GM12878 (cell line): Measurements from ENCODE around the gene HPS6. TPM values are rescaled to one million over a fixed set of nuclear protein-coding genes. Genes with fewer than 3 reads are reported as not detected.
A peak's percentile ranks its signal among the peaks of the same experiment; 100 is the strongest.

Experiments
- ATAC-seq: fragments of 200-7000 bp; cut with Tn5 transposase; 3 replicates; pipeline ENCODE4 v1.9.1; 2020; ENCODE audit warnings: mild to moderate bottlenecking, moderate library complexity
- BruUV-seq: library from RNA; stranded (reverse); fragments of 400-500 nt; replicated peaks from 2 replicates; lab custom pipeline; 2021; lab: Mats Ljungman, UMichigan
- CTCF ChIA-PET: fragments of 300-600 bp; sonication (Branson Sonifier 250); formaldehyde crosslinking; extraction: SDS; loops from one replicate; lab custom pipeline; 2021; ENCODE audit warnings: inconsistent platforms; lab: Yijun Ruan, JAX
- POLR2A ChIA-PET: fragments of 350-600 bp; formaldehyde crosslinking; extraction: SDS; loops from one replicate; lab custom pipeline; 2021; ENCODE audit warnings: inconsistent platforms; lab: Charles Lee
- RAD21 ChIA-PET: fragments of 300-600 bp; sonication (Branson Sonifier 250); formaldehyde crosslinking; loops from one replicate; lab custom pipeline; 2023; ENCODE audit warnings: antibody characterized with exemption; ENCODE audit not compliant: unreplicated experiment; lab: Charles Lee
- SMC1A ChIA-PET: fragments of 300-600 bp; sonication (Branson Sonifier 250); formaldehyde crosslinking; loops from one replicate; lab custom pipeline; 2023; ENCODE audit not compliant: unreplicated experiment, uncharacterized antibody; lab: Charles Lee
- DNase-seq: peaks from one replicate; pipeline ENCODE4 v3.0.0-alpha.2; 2011; ENCODE audit warnings: low read depth, low spot score
- FAIRE-seq: peaks from 3 replicates; lab custom pipeline; 2011; peaks lifted over from hg19 to GRCh38; lab: Jason Lieb, UNC
- H2AFZ ChIP-seq: 2 replicates; pipeline ENCODE4 v1.6.0; 2011; ENCODE audit warnings: low read depth, low read length, control low read depth; ENCODE audit not compliant: control insufficient read depth
- H3K27ac ChIP-seq: 2 replicates; pipeline ENCODE4 v1.5.1; 2011; ENCODE audit warnings: control low read depth; ENCODE audit not compliant: control insufficient read depth, insufficient read depth
- H3K27me3 ChIP-seq, 2 experiments: replicated peaks in 1 of 2; 2 replicates each; pipeline versions ENCODE4 v1.6.0 to v1.6.1; 2011; ENCODE audit warnings: low read length in 1 of 2; ENCODE audit not compliant: control insufficient read depth in 2 of 2, insufficient read depth in 2 of 2
- H3K36me3 ChIP-seq, 2 experiments: 2 replicates each; pipeline ENCODE4 v1.5.1; 2011; ENCODE audit warnings: low read length in 1 of 2; ENCODE audit not compliant: control insufficient read depth in 2 of 2, insufficient read depth in 2 of 2
- H3K4me1 ChIP-seq: 2 replicates; pipeline ENCODE4 v1.6.1; 2011; ENCODE audit warnings: mild to moderate bottlenecking, low read length, moderate library complexity, mixed read lengths; ENCODE audit not compliant: control insufficient read depth, insufficient read depth
- H3K4me2 ChIP-seq: 2 replicates; pipeline ENCODE4 v1.6.0; 2011; ENCODE audit warnings: control low read depth; ENCODE audit not compliant: control insufficient read depth, insufficient read depth
- H3K4me3 ChIP-seq: fragments of 200-600 bp; sonication (generic); 2 replicates; pipeline ENCODE4 v1.5.1; 2016
- H3K79me2 ChIP-seq: 2 replicates; pipeline ENCODE4 v1.6.0; 2011; ENCODE audit warnings: low read length; ENCODE audit not compliant: control insufficient read depth, insufficient read depth
- H3K9ac ChIP-seq: 2 replicates; pipeline ENCODE4 v1.8.0; 2011; ENCODE audit warnings: low read length, control low read depth, mixed read lengths; ENCODE audit not compliant: control insufficient read depth, insufficient read depth
- H3K9me3 ChIP-seq: replicated peaks from 3 replicates; pipeline ENCODE4 v1.5.1; 2011; ENCODE audit warnings: mild to moderate bottlenecking, low read length; ENCODE audit not compliant: control insufficient read depth, insufficient read depth
- H4K20me1 ChIP-seq: 2 replicates; pipeline ENCODE4 v1.6.0; 2011; ENCODE audit not compliant: control insufficient read depth, insufficient read depth
- CTCF ChIP-seq, 3 experiments: IDR thresholded peaks in 2 of 3; conservative IDR thresholded peaks in 1 of 3; 2 replicates each; pipeline ENCODE4 v1.5.1; 2011; ENCODE audit warnings: low read depth in 3 of 3, low read length in 3 of 3, mild to moderate bottlenecking in 3 of 3, control low read depth in 2 of 3, moderate library complexity in 2 of 3, inconsistent platforms in 1 of 3, mixed read lengths in 1 of 3; ENCODE audit not compliant: control insufficient read depth in 2 of 3, insufficient read depth in 1 of 3; ENCODE audit errors: extremely low read depth in 1 of 3
- ETV6 ChIP-seq, 2 experiments: fragments of 450-650 bp in 1 of 2; IDR thresholded peaks in 1 of 2; conservative IDR thresholded peaks in 1 of 2; 2 replicates each; pipeline ENCODE4 v1.6.1; 2014; ENCODE audit warnings: antibody characterized with exemption in 1 of 2, borderline replicate concordance in 1 of 2, low read depth in 1 of 2, mild to moderate bottlenecking in 1 of 2, moderate library complexity in 1 of 2
- FOS ChIP-seq: IDR thresholded peaks from 3 replicates; pipeline ENCODE4 v1.6.1; 2011; ENCODE audit warnings: borderline replicate concordance; ENCODE audit not compliant: insufficient read length; ENCODE audit errors: extremely low read depth
- JUND ChIP-seq: IDR thresholded peaks from 2 replicates; pipeline ENCODE4 v1.6.1; 2012; ENCODE audit warnings: low read depth, mild to moderate bottlenecking, low read length, improper control_type of control experiment, moderate library complexity
- KDM1A ChIP-seq: fragments of 200-600 bp; sonication (generic); IDR thresholded peaks from 2 replicates; pipeline ENCODE4 v1.6.1; 2016; ENCODE audit warnings: borderline replicate concordance
- RAD21 ChIP-seq: IDR thresholded peaks from 2 replicates; pipeline ENCODE4 v1.6.1; 2011; ENCODE audit warnings: mild to moderate bottlenecking, low read depth, low read length, moderate library complexity; ENCODE audit not compliant: insufficient read depth
- WGBS: methylation state at CpG from one replicate; pipeline ENCODE4 v1.1.6; 2016; ENCODE audit warnings: low lambda C conversion rate; ENCODE audit not compliant: insufficient replicate concordance, insufficient coverage; ENCODE audit errors: missing lambda C conversion rate; 5-methylcytosine and 5-hydroxymethylcytosine counted together
- in situ Hi-C: fragments of 300-500 bp; cut with MboI; formaldehyde crosslinking; loops from 9 replicates; pipeline ENCODE4 v1.14.3; 2018; ENCODE audit warnings: mixed read lengths
- intact Hi-C: fragments of 100-400 bp; cut with micrococcal nuclease; formaldehyde crosslinking; loops from one replicate; pipeline ENCODE4 v1.14.2; 2022; ENCODE audit not compliant: unreplicated experiment
- polyA plus RNA-seq, 11 experiments: library from polyadenylated mRNA; depleted of rRNA in 4 of 11; unstranded in 6 of 11; stranded (reverse) in 5 of 11; fragments of >200 nt; fragmentation: Nextera tagmentation in 4 of 11; fragmentation: Illumina TruSeq in 1 of 11; extraction: Ambion mirVana in 4 of 11; extraction: Trizol in 1 of 11; gene quantifications; 1 replicate in 1 of 11; 2 replicates in 10 of 11; pipeline versions ENCODE4 v1.2.1 to v1.2.3, GENCODE V29; 2011 to 2016; ENCODE audit warnings: inconsistent platforms in 2 of 11, missing spikeins in 2 of 11, low read depth in 1 of 11
- total RNA-seq, 4 experiments: library from RNA; depleted of rRNA in 3 of 4; stranded (reverse); fragments of >200 nt in 3 of 4; fragmentation: Illumina TruSeq in 1 of 4; extraction: Trizol in 1 of 4; gene quantifications; 2 replicates each; pipeline versions ENCODE4 v1.2.1 to v1.2.3, GENCODE V29; 2013 to 2021

Gene HPS6
- total and polyA plus RNA-seq, 10 of the 15 experiments (the other 5 are each of a cell fraction or from before 2014, with no cell fraction given), result 1.4 to 28.0 (median 12.0) TPM

DNA sequence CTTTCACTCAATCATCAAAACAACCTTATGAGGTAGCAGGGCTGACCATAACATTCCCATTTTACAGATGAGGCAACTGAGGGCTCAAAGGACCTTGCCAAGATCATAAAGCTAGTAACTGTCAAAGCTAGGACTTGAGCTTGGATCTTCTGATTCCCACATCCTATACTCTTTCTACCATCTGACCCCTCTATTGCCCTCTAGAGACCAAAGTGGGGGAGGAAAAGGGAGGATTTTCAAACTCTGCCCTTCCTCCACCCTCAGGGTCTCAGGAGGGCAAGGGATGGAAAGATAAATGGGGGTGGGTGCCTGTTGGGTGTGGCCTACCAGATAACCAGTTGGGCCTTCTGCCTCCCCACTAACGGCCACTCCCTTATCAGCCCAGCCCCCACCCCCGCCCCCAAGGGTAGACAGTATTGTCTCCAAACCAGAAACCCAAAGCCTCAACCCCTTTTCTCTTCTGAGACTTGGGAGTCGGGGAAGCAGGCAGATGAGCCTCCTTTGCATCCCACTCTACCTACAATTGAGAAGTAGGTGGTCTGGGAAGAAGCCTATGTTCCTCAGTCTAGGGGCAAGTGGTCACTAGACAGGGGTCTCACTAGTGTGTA, 47.2 kb downstream of the HPS6 start:
- H3K36me3 ChIP-seq, result peaks cover 21 to 31% of the 10 kb centered on the region in 2 experiments

More for the DNA sequence above, 47.2 kb downstream of the HPS6 start:
- peaks cover 26% of the 10 kb centered on the region for H3K4me1 ChIP-seq
- ChIA-PET POLR2A (interaction anchor here (0.5 kb wide), 1 partner anchor 59 kb away, joined by 4 read pairs; no protein-coding TSS in a partner anchor), CTCF (interaction anchor here (0.6 to 1.4 kb wide), 8 partner anchors 10 to 706 kb away, joined by 3 to 5 read pairs (median 3); no protein-coding TSS in a partner anchor), RAD21 (interaction anchor here (0.9 kb wide), 1 partner anchor 470 kb away, joined by 3 read pairs; no protein-coding TSS in a partner anchor), SMC1A (interaction anchor here (1.4 to 1.6 kb wide), 2 partner anchors 12 to 38 kb away, joined by 4 read pairs; no protein-coding TSS in a partner anchor)
- H3K9me3 ChIP-seq, result no peaks in the 10 kb centered on the region
- H3K4me3 ChIP-seq, result peak overlapping the region; percentile 96
- in situ Hi-C loops (no loop called here), intact Hi-C loops (no loop called here)
- no peak for TF ChIP-seq KDM1A
- TF ChIP-seq RAD21, result 0 out of 2 replicates have a peak, but pooled peaks have one; percentile 7
- TF ChIP-seq CTCF (IDR thresholded peaks at IDR 0.05 in 2 of 3, conservative IDR thresholded peaks at IDR 0.05 in 1 of 3; ENCODE audit: control insufficient read depth in 2 of 3, extremely low read depth in 1 of 3, insufficient read depth in 1 of 3, low read depth in 3 of 3, low read length in 3 of 3), result peak; percentile 20 to 36 (median 36); a peak in 5 of 6 replicates
- TF ChIP-seq FOS, result no peak
- no peak for TF ChIP-seq JUND
- no peak for TF ChIP-seq ETV6 (conservative IDR thresholded peaks at IDR 0.05 in 1 of 2, IDR thresholded peaks at IDR 0.05 in 1 of 2; ENCODE audit: borderline replicate concordance in 1 of 2, low read depth in 1 of 2)
- H4K20me1 ChIP-seq, result no peaks in the 10 kb centered on the region
- H3K9ac ChIP-seq, result no peak overlapping the region
- no TSS peak for BruUV-seq
- no peak for DNase-seq
- no peak overlapping the region for H2AFZ ChIP-seq
- FAIRE-seq, result peak; percentile 78
- no peak overlapping the region for H3K27ac ChIP-seq
- H3K27me3 ChIP-seq, result no peaks in the 10 kb centered on the region
- WGBS, result 53% methylated on average over 3 of the region's 3 CpGs
- H3K79me2 ChIP-seq, result peaks cover 52% of the 10 kb centered on the region
- no peak for ATAC-seq
- peak overlapping the region; percentile 94 for H3K4me2 ChIP-seq
